ENCODE measurements around the gene COLGALT1. TPM values are rescaled to one million over a fixed set of nuclear protein-coding genes. Genes with fewer than 3 reads are reported as not detected.

COLGALT1 gene
- total RNA-seq, 4 donors from 2014 or later = 38.6 to 78.6 (median 54.7) TPM

- H3K27ac ChIP-seq = peak overlapping the region in 1 of 4 donors; percentile 34
- intact Hi-C loops (cut with DNase I; ENCODE audit: low total_unique reads) = no loop called here
- peaks cover 6 to 12% (median 11%) of the 10 kb centered on the region in 4 donors for H3K4me1 ChIP-seq
- DNase-seq = no peak
- in situ Hi-C loops (cut with MboI; ENCODE audit: low pct_ligation_motif_present in 1 of 4, low pct_unique_long_range_greater_than_20kb in 1 of 4, low sequenced_read_pairs in 3 of 4) = no loop called here
- no peaks in the 10 kb centered on the region for H3K9me3 ChIP-seq
- no peak overlapping the region for H3K4me3 ChIP-seq
- no peaks in the 10 kb centered on the region for H3K27me3 ChIP-seq
- H3K36me3 ChIP-seq = no peaks in the 10 kb centered on the region
- WGBS, 2 donors (ENCODE audit: low coverage in 1 of 2) = 84 to 87% methylated on average over 9 to 30 of the region's 30 CpGs
- TF ChIP-seq POLR2AphosphoS5 (IDR thresholded peaks at IDR 0.05) = no peak
- TF ChIP-seq CTCF (IDR thresholded peaks at IDR 0.05) = no peak
- TF ChIP-seq POLR2A (IDR thresholded peaks at IDR 0.05) = no peak
- TF ChIP-seq EP300 (IDR thresholded peaks at IDR 0.05; ENCODE audit: low read depth) = no peak
Observed at GRCh38 chr19:17540174-17540573, 15.3 kb upstream of the COLGALT1 start.

DNA sequence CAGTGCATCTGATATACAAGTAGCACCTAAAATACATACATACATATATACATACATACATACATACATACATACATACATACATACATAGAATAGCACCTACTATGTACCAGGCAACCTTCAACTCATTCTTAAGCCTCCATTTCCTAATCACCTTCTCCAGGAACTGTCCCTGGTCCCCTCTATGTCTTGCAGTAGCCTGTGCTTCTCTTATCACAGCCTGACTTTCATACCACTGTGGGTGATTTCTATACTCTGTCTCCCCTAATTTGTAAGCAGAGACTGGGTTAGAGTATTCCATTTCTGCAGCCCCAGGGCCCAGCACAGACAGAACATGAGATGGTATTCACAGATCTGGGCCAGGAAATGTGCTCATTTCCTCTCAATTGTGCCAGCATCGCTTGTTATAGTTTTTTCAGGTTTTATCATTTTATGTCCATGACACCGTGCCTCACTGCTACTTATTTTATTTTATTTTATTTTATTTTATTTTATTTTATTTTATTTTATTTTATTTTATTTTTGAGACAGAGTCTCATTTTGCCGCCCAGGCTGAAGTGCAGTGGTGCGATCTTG lies 14.2 kb upstream of the COLGALT1 start:
- Histone ChIP-seq H3K27me3 (no peaks in the 10 kb centered on the region), H3K9me3 (no peaks in the 10 kb centered on the region), H3K36me3 (no peaks in the 10 kb centered on the region), H3K27ac (no peak overlapping the region), H3K4me3 (no peak overlapping the region), H3K4me1 (peaks cover 6 to 12% (median 11%) of the 10 kb centered on the region in 4 donors)
- no peak for DNase-seq
- 88 to 100% methylated on average over 1 to 4 of the region's 4 CpGs for WGBS, 2 donors (ENCODE audit: low coverage in 1 of 2)
- TF ChIP-seq CTCF (IDR thresholded peaks at IDR 0.05) (no peak), POLR2AphosphoS5 (IDR thresholded peaks at IDR 0.05) (no peak), POLR2A (IDR thresholded peaks at IDR 0.05) (no peak), EP300 (IDR thresholded peaks at IDR 0.05; ENCODE audit: low read depth) (no peak)
- in situ Hi-C loops (cut with MboI; ENCODE audit: low pct_ligation_motif_present in 1 of 4, low pct_unique_long_range_greater_than_20kb in 1 of 4, low sequenced_read_pairs in 3 of 4) (no loop called here), intact Hi-C loops (cut with DNase I; ENCODE audit: low total_unique reads) (no loop called here)

GRCh38 chr19:17542042-17542441 lies 13.4 kb upstream of the COLGALT1 start:
- intact Hi-C loops (cut with DNase I; ENCODE audit: low total_unique reads) (no loop called here), in situ Hi-C loops (cut with MboI; ENCODE audit: low pct_ligation_motif_present in 1 of 4, low pct_unique_long_range_greater_than_20kb in 1 of 4, low sequenced_read_pairs in 3 of 4) (no loop called here)
- Histone ChIP-seq H3K27me3 (no peaks in the 10 kb centered on the region), H3K4me1 (peaks cover 6 to 12% (median 11%) of the 10 kb centered on the region in 4 donors), H3K36me3 (no peaks in the 10 kb centered on the region), H3K27ac (no peak overlapping the region), H3K4me3 (no peak overlapping the region), H3K9me3 (no peaks in the 10 kb centered on the region)
- no peak for DNase-seq
- WGBS, 2 donors (ENCODE audit: low coverage in 1 of 2) = 79% methylated on average over 15 of the region's 15 CpGs; no CpG with 5 or more reads in 1 of the 2 donors
- no peak for TF ChIP-seq POLR2A (IDR thresholded peaks at IDR 0.05)
- no peak for TF ChIP-seq POLR2AphosphoS5 (IDR thresholded peaks at IDR 0.05)
- TF ChIP-seq EP300 (IDR thresholded peaks at IDR 0.05; ENCODE audit: low read depth) = no peak
- TF ChIP-seq CTCF (IDR thresholded peaks at IDR 0.05) = no peak

DNA sequence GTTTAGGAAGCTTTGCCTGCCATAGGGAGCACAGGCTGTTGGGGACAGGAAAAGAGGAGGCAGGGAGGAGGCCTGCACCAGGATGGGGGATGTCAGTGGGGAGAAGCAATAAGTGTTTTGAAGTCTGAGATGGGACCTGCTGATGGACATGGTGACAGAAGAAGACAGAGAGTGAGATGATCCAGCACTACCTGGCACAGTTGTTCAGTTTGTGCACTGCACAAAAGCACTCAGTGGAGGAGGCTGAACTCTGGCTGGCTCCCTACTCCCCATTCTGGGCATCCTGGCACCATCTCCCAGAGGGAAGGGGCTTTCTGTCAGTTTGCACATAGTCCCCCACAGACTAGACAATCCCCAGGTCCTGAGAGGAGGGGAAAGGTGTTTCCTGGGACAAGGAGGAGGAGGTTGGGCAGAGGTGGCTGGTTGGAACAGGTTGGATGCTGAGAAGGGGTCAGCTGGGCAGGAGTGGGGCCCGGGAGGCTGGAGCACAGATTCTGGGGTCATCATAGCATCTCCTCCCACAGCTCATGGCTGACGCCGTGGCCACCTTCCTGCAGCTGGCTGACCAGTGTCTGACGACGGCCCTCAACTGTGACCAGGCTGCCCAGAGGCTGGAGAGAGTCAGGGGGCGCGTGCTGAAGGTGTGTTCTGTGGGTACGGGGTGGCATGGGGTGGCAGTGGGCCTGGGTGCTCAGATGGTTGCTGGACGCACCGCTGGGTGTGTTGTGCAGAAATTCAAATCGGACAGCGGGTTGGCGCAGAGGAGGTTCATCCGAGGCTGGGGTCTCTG lies 12.5 kb upstream of the COLGALT1 start:
- Histone ChIP-seq H3K27ac (no peak overlapping the region), H3K36me3 (no peaks in the 10 kb centered on the region), H3K4me1 (peaks cover 6 to 12% (median 11%) of the 10 kb centered on the region in 4 donors), H3K9me3 (no peaks in the 10 kb centered on the region), H3K4me3 (no peak overlapping the region), H3K27me3 (no peaks in the 10 kb centered on the region)
- in situ Hi-C loops (cut with MboI; ENCODE audit: low pct_ligation_motif_present in 1 of 4, low pct_unique_long_range_greater_than_20kb in 1 of 4, low sequenced_read_pairs in 3 of 4) (no loop called here), intact Hi-C loops (cut with DNase I; ENCODE audit: low total_unique reads) (no loop called here)
- no peak for TF ChIP-seq POLR2A (IDR thresholded peaks at IDR 0.05)
- no peak for TF ChIP-seq EP300 (IDR thresholded peaks at IDR 0.05; ENCODE audit: low read depth)
- TF ChIP-seq POLR2AphosphoS5 (IDR thresholded peaks at IDR 0.05) = no peak
- TF ChIP-seq CTCF (IDR thresholded peaks at IDR 0.05) = no peak
- 77% methylated on average over 14 of the region's 14 CpGs; no CpG with 5 or more reads in 1 of the 2 donors for WGBS, 2 donors (ENCODE audit: low coverage in 1 of 2)
- DNase-seq = no peak

Data from transverse colon (tissue), 4 donors.